Middle frontal gyrus (tissue), 1 donor: ENCODE results near the gene U2AF1L4.
"Not testable (repeated sequence)": the region's sequence is repeated elsewhere in the genome, so short reads cannot be mapped to it uniquely, and the experiment has no call there.

Experiments used
- DNase-seq: peaks from one replicate; pipeline ENCODE4 v3.0.0-alpha.2; 2015; ENCODE audit warnings: low spot score; ENCODE audit errors: extremely low spot score

The U2AF1L4 gene

DNA sequence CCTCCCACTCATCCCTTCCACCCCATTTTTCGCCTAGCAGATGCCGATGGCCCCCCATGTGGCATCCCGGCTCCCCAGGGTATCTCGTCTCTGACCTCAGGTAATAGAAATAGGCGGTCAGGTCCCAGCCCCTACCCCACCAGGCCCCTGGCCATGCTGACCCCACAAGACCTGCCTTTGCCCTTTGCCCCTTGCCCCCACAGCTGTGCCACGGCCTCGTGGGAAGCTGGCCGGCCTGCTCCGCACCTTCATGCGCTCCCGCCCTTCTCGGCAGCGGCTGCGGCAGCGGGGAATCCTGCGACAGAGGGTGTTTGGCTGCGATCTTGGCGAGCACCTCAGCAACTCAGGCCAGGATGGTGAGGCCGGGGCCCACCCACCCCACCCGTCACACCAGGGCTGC lies 35.5 kb upstream of the U2AF1L4 start:
- DNase-seq = no peak

DNA sequence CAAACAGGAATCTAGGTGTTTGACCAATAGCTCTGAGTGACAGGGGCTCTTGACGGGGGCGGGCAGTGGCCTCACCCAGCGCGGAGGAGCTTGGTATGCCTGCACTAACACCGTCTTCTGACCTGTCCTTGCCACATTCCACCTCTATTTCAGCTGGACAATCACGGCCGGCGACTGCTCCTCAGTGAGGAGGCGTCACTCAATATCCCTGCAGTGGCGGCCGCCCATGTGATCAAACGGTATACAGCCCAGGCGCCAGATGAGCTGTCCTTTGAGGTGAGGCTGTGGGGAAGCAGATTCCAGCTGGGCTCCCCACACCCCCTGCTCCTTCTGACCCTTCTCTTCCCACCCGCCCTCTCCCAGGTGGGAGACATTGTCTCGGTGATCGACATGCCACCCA lies 34.8 kb upstream of the U2AF1L4 start:
- DNase-seq = no peak

DNA sequence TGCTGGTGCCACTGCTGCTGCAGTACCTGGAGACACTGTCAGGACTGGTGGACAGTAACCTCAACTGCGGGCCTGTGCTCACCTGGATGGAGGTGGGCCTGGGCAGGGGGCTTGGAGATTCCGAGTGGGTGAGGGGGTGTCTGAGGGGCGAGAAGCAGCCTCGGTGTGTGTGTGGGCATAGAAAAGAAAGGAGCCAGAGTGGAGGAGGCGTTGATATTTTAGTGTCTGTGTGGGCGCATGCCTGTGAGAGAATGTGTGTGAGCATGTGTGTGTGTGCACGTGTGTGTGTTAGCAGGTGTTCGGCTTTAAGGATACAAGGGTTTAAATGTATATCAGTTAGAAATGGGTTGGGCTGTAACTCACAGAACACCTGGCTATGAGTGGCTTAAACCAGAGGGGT lies 33.8 kb upstream of the U2AF1L4 start:
- no peak for DNase-seq

DNA sequence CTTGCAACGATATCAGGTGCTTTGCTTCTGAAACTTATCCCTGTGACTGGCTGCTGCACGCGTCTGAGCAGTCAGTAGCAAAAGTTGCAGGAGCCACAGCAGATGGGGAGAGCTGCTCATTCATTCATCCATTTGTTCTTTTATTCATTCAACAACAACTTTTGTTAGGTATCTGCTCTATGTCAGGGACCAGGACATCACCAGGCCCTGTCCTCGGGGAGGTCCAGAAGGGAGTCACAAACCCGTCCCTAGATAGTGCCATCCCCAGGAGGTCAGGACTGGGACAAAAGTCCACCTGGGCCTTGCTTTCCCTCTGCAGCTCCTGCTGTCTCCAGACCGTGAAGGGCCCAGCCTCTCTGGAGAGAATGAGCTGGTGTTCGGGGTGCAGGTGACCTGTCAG lies 32.7 kb upstream of the U2AF1L4 start:
- no peak for DNase-seq

GRCh38 chr19:35777086-35777841 lies 32.0 kb upstream of the U2AF1L4 start:
- no peak for DNase-seq

GRCh38 chr19:35776102-35776788 lies 31.0 kb upstream of the U2AF1L4 start:
- DNase-seq = no peak

DNA sequence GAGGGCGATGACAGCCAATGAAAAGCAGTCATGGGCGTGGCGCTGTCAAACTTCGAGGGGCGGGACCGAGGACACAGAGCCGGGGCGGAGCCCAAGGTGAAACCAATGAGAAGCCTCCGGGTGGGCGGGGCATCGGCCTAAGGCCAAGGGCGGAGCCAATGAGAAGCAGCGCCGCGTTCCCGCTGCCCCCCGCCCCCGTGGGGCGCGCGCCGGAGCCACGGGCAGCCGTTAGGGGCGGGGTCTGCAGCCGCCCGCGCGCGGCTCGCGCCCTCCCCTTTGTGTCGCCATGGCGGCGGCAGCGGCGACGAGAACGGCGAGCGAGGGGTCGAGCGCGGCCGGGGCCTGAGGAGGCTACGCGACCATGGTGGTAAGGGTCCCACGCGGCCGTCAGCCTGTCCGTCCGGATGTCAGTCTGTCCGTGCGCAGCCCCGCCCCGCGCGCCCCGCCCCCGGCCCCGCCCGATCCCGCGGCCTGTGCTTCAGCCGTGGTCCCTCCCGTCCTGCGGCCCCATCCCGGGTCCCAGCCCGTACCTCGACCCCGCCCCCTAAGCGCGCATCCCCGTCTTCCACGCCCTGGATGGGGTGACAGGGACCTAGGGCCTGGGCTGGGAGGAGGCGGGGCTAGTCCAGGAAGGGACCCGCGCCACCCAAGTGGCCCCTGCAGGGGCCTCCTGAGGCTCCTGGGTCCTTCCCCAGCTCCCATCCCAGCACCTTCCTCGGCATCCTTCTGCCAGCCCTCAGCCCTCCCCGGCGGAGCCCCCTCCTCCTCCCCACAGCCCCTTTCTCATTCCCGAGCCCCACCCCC lies 30.3 kb upstream of the U2AF1L4 start, which contains the start of gene ARHGAP33:
Gene ARHGAP33, plus strand, starts transcription at position 267 of the 804 bp plus-strand sequence. Its CDS starts 95 bp downstream, at position 362.
- peak; percentile 97 for DNase-seq

- DNase-seq = no peak
Observed at GRCh38 chr19:35775046-35775297, 29.8 kb upstream of the U2AF1L4 start.

DNA sequence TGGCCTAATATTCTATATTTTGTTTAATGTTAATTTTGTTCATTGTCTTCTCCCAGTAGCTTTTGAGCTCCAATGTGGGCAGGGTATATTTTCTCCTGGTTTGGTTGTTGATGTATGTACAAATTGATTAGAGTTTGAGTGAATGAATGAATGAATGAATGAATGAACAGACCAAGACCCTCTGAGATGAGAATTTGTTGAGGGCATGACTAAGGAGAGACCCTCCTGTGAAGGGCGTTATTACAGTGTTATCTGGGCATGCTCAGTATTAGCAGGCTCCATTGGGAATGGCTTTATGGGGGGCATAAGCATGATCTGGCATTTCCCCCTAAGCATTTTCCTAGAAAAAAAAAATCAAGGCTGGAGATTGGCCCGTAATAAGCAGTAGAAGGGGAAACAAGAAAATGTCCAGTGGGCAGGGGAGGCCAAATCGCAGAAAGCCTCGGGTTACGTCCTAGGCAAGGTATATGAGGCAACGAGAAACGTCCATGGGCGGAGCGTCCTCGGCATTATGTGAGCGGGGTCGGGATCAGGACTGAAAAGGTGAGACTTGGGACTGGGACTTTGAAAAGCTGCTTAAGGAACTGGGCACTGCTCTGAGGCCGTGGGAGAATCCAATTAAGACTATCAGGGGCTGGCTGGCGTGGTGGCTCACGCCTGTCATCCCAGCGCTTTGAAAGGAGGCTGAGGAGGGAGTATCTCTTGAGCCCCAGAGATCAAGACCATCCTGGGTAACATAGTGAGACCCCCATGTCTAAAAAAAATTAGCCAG lies 29.2 kb upstream of the U2AF1L4 start:
- DNase-seq = no peak

- no peak for DNase-seq
Observed at GRCh38 chr19:35773020-35773806, 28.0 kb upstream of the U2AF1L4 start.

- DNase-seq = not testable (repeated sequence)
Observed at GRCh38 chr19:35772362-35772761, 27.1 kb upstream of the U2AF1L4 start.

- DNase-seq = no peak
Observed at GRCh38 chr19:35768082-35768421, 22.8 kb upstream of the U2AF1L4 start.

- DNase-seq = no peak
Observed at GRCh38 chr19:35767288-35768081, 22.3 kb upstream of the U2AF1L4 start.

GRCh38 chr19:35766571-35767104 lies 21.4 kb upstream of the U2AF1L4 start:
- no peak for DNase-seq

DNA sequence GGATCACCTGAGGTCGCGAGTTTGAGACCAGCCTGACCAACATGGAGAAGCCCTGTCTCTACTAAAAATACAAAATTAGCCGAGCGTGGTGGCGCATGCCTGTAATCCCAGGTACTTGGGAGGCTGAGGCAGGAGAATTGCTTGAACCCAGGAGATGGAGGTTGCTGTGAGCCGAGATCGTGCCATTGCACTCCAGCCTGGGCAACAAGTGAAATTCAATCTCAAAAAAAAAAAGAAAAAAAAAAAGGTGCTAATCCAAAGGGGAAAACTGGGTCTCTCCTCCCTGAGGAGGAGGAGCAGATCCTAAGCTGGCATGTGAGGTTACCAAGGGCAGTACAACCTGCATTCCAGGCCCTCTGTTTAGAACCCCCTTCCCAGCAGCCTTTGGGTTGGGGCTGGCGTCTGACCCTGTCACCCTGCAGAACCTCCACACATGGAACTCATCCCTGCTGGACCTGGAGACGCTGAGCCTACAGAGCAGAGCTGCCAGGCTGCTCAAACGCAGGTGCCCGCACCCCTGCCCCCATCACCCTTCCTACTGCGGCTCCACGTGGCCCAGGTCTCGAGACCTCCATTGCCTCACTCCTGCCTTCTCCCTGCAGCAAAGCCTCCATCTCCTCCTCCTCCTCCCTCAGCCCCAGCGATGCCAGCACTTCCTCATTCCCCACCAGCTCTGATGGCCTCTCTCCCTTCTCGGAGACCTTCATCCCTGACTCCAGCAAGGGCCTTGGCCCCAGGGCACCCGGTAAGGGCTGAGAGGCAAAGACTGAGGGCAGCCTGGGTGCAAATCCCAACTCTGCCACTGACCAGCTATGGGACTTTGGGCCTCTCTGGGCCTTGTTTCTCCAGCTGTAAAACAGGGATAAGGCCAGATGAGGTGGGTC lies 19.5 kb upstream of the U2AF1L4 start:
- DNase-seq = no peak

- no peak for DNase-seq
Observed at GRCh38 chr19:35760711-35761349, 15.6 kb upstream of the U2AF1L4 start.

DNA sequence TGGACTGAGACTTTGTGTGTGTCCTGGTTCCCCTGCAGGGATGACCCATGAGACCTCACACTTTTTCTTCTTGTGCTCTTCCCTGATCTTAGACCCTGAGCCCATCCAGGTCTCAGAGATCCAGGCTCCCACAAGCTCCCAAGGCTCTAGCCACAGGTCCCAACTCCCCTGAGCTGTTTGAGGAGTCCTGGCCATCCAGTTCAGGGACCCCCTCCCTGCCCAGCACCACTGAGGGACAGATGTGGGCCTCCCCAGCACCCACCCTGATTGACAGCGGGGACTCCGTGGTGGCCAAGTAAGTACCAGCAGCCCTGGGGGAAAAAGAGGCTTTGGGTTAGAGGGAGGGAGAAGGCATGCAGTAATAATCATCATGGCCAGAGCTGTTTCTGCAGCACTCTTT lies 14.5 kb upstream of the U2AF1L4 start:
- DNase-seq = no peak
